WERI-Rb-1 (cell line): ENCODE data around the gene RCOR3.

Source experiments
- DNase-seq: peaks from one replicate; pipeline ENCODE4 v3.0.0-alpha.2; 2020
- H3K27ac ChIP-seq: fragments of 250-450 bp; sonication (Bioruptor Pico); 2 replicates; pipeline ENCODE4 v1.5.1; 2020; ENCODE audit warnings: mild to moderate bottlenecking, moderate library complexity
- H3K27me3 ChIP-seq: fragments of 250-450 bp; sonication (Bioruptor Pico); 2 replicates; pipeline ENCODE4 v1.5.1; 2021; ENCODE audit warnings: mild to moderate bottlenecking, low read depth, moderate library complexity; ENCODE audit not compliant: insufficient read depth, severe bottlenecking
- H3K36me3 ChIP-seq: fragments of 250-450 bp; sonication (Bioruptor Pico); 2 replicates; pipeline ENCODE4 v1.5.1; 2020; ENCODE audit warnings: mild to moderate bottlenecking, moderate library complexity
- H3K4me3 ChIP-seq: 2 replicates; pipeline ENCODE4 v1.5.1; 2011; ENCODE audit warnings: low read depth, mild to moderate bottlenecking, control low read depth, low read length
- H3K9me3 ChIP-seq: fragments of 250-450 bp; sonication (Bioruptor Pico); 2 replicates; pipeline ENCODE4 v1.5.1; 2021; ENCODE audit warnings: mild to moderate bottlenecking, moderate library complexity; ENCODE audit not compliant: severe bottlenecking
- TF ChIP-seq, protein P1 (sequence below): IDR thresholded peaks from 2 replicates; pipeline ENCODE4 v1.5.1; 2011; ENCODE audit warnings: low read depth, mild to moderate bottlenecking, control low read depth, inconsistent platforms, low read length

RCOR3 gene

DNA sequence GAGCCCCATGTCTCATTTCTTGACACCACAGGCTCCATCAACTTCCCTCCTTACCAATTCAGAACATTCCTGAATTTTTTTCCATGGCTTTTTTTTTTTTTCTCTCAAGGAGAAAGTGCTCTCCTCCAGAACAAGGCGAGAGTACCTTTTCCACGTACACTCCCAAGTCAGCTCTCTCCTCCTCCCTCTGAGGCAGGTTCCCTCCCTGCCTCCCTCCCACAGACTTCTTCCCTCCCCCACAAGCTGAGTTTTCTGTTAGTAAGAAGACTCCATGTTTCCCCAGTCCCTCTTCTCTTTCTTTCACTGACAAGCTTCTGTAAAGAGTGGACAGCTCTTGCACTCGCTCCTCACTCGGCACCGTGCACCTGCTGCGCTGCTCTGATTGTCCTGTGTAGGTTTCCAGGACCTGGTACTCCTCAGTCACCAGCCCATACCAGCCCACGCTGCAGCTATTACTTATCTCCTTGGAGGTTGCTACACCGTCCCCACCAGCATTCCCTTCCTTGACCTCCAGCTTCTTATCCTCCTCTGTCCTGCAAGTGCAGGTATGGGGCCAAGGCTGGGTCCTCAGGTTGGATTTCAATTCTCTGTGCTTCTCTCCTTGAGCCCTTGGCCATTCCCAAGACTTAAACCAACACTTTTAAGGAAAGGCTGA, 71.2 kb downstream of the RCOR3 start:
- H3K9me3 ChIP-seq = no peaks in the 10 kb centered on the region
- DNase-seq = no peak
- TF ChIP-seq, protein P1, sequence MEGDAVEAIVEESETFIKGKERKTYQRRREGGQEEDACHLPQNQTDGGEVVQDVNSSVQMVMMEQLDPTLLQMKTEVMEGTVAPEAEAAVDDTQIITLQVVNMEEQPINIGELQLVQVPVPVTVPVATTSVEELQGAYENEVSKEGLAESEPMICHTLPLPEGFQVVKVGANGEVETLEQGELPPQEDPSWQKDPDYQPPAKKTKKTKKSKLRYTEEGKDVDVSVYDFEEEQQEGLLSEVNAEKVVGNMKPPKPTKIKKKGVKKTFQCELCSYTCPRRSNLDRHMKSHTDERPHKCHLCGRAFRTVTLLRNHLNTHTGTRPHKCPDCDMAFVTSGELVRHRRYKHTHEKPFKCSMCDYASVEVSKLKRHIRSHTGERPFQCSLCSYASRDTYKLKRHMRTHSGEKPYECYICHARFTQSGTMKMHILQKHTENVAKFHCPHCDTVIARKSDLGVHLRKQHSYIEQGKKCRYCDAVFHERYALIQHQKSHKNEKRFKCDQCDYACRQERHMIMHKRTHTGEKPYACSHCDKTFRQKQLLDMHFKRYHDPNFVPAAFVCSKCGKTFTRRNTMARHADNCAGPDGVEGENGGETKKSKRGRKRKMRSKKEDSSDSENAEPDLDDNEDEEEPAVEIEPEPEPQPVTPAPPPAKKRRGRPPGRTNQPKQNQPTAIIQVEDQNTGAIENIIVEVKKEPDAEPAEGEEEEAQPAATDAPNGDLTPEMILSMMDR = no peak
- H3K27me3 ChIP-seq = no peaks in the 10 kb centered on the region
- H3K27ac ChIP-seq = no peak overlapping the region
- peaks cover 5% of the 10 kb centered on the region for H3K36me3 ChIP-seq
- no peak overlapping the region for H3K4me3 ChIP-seq

DNA sequence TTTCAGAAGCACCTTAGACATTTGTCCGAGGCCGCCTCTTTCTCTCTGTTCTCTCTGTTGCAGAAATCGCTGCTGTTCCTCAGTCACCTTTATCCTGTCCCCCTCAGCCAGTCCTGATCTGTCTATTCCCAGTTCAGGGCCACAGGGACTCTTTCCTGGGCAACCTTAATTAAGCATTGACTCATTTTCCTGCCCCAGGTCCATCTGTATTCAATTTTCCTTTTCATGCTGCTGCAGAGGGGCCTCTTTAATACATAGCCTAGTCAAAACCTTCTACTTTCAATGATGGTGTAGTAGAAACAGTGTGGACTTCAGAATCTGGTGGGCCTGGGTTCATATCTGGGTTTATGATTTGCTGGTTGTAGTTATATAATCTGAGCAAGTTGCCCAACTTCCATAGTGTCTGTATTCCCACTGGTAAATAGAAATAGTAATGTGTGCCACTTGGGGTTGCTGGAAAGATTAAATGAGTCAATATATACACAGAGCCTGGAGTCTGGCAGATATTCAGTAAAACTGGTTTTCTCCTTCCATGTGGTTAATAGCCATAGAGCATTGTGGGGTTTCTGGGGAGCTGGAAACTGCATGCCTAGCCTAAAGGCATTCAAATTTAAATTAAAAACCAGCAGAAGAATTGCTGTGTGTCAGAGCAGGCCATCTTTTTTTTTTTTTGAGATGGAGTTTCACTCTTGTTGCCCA, 72.0 kb downstream of the RCOR3 start:
- H3K4me3 ChIP-seq = no peak overlapping the region
- TF ChIP-seq, protein P1 = no peak
- no peak for DNase-seq
- H3K27me3 ChIP-seq = no peaks in the 10 kb centered on the region
- peaks cover 5% of the 10 kb centered on the region for H3K36me3 ChIP-seq
- no peak overlapping the region for H3K27ac ChIP-seq
- no peaks in the 10 kb centered on the region for H3K9me3 ChIP-seq

DNA sequence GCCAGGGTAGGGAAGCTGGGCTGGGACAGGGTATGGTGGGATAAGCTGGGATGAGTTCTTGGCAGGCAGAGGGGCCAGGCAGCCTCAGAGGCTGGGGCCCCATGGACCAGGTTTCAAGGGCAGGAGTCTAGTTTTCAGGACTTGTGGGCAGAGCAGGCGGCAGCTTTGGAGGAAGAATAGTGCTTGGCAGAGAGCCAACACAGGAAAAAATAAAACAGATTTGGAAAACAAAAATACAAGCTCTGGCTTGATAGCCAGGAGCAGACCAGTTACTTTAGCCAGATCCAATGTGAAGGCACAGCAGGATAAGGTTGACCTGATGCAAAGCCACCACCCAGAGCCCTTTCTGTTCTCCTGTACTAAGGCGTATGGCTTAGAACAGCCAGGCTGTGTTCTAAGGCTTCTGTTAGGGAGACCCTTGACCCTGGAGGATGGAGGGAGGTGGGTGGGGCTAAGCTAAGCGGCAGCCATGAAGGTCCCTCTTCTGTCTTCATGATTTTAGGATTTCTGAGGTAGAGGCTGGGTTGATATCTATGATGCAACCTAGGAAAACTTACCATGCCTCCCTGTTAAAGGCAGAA, 73.0 kb downstream of the RCOR3 start:
- DNase-seq = no peak
- Histone ChIP-seq H3K27ac (no peak overlapping the region), H3K9me3 (no peaks in the 10 kb centered on the region), H3K27me3 (no peaks in the 10 kb centered on the region), H3K4me3 (no peak overlapping the region), H3K36me3 (peaks cover 5% of the 10 kb centered on the region)
- TF ChIP-seq, protein P1 = no peak

DNA sequence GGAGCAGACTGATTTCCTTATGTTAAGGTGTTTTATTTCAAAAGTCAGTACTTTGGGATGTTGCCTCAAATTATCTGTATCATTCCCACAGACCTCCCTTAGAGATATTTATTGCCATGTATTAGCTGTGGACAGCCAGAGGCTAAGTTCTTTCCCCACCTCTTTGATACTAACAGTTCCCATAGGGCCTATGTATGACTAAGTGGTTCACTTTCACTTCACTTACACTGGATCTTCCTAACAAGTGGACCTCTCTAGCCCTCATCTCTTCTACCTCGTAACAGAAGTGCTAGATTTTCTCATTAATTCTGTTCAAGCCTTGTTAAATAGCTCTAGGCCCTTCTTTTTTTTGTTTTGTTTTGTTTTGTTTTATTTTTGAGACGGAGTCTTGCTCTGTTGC, 73.7 kb downstream of the RCOR3 start:
- no peaks in the 10 kb centered on the region for H3K9me3 ChIP-seq
- H3K36me3 ChIP-seq = peaks cover 5% of the 10 kb centered on the region
- no peaks in the 10 kb centered on the region for H3K27me3 ChIP-seq
- no peak for DNase-seq
- no peak overlapping the region for H3K27ac ChIP-seq
- H3K4me3 ChIP-seq = no peak overlapping the region
- TF ChIP-seq, protein P1 = no peak

DNA sequence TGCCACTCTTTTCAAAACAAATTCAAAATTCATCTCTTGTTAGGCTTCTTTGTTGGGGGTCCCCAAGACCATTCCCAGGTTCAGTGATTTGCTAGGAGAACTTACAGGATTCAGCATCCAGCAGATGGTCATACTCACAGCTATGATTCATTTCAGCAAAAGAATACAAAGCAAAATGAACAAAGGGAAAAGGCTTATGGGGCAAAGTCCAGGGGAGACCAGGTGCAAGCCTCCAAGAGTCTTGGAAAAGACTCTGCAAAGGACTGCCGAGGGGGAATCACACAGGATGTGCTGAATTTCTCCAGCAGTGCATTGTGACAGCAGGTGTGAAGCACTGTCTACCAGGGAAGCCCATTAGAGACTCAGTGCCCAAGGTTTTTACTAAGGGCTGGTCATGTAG, 74.7 kb downstream of the RCOR3 start:
- TF ChIP-seq, protein P1 = no peak
- H3K36me3 ChIP-seq = peaks cover 8% of the 10 kb centered on the region
- DNase-seq = no peak
- no peaks in the 10 kb centered on the region for H3K9me3 ChIP-seq
- H3K4me3 ChIP-seq = no peak overlapping the region
- no peaks in the 10 kb centered on the region for H3K27me3 ChIP-seq
- no peak overlapping the region for H3K27ac ChIP-seq
